ENCODE results near the gene ABHD11.
"Not testable (repeated sequence)": the region's sequence is repeated elsewhere in the genome, so short reads cannot be mapped to it uniquely, and the experiment has no call there.

Gene ABHD11, protein sequence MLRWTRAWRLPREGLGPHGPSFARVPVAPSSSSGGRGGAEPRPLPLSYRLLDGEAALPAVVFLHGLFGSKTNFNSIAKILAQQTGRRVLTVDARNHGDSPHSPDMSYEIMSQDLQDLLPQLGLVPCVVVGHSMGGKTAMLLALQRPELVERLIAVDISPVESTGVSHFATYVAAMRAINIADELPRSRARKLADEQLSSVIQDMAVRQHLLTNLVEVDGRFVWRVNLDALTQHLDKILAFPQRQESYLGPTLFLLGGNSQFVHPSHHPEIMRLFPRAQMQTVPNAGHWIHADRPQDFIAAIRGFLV

DNA sequence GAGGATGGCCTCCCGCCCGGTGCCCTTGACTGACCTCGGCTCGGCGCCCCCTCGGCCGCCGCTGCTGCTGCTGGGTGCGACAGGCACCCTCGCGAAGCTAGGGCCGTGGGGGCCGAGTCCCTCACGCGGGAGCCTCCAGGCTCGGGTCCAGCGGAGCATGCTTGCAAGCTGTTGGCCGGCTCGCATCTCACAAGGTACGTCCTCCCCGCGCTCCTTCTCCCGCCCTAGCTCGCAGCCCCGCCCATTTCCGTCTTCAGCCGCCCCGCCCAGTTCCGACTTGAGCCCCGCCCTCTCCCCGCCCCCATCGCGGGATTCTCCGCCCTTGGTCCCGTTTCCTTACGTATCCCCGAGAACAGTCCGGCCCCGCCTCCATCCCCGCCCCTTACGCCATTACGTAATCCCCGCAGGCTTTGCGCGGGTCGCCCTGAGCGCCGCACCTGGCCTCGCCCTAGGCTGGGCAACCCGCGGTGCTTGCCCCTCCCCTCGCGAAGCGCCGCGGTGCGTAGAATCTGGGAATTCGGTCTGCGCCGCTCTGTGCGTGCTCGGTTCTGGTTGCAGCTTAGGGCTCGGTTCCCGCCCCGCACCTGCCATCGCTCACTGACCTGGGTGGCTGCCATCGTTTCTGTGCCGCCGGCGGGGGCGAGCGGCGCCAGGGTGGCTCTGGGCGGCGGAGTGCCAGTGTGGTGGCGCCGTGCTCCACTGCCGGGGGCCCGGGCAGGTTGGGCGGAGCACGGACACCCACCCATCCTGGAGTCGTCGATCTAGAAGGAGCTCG is at the start of gene ABHD11:
ABHD11 (minus strand) TSS at position 191 of the 775 bp plus-strand sequence; CDS start at position 159, 32 bp downstream.
- DNase-seq: peak; percentile 74

- DNase-seq: not testable (repeated sequence)
These were observed 49.1 kb upstream of the ABHD11 start for GRCh38 chr7:73787786-73788048.

- no peak for DNase-seq
These were observed 48.0 kb upstream of the ABHD11 start for GRCh38 chr7:73786588-73786987.

DNA sequence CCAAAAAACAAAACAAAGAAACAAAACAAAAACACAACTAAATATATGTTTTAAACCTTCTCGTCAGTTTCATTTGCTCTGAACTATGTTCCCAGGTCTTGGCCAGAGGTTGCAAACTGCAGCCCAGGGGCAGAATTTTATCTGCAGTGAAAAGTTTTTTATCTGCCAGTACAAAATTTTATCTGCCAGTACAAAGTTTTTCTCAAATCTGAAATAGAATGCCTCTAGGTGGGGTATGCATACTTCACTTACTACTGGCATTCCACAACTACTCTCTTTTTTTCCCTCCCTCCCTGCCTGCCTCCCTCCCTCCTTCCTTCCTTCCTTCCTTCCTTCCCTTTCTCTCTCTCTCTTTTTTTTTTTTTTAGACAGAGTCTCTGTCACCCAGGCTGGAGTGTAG is 40.9 kb upstream of the ABHD11 start:
- no peak for DNase-seq

- DNase-seq: no peak
These were observed 40.3 kb upstream of the ABHD11 start for GRCh38 chr7:73778801-73779389.

DNA sequence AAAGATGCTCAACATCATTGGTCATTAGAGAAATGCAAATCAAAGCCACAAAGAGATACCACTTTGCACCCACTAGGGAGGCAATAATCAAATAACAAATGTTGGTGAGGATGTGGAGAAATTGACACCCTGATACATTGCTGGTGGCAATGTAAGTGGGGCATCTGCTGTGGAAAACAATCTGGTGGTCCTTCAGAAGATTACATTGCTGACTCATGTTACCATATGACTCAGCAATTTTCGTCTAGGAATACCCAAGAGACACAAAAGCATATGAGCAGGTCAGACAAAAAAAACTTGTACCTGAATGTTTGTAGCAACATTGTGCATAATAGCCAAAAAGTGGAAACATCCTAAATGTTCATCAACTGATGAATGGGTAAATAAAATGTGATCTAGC is 36.3 kb upstream of the ABHD11 start:
- no peak for DNase-seq

- DNase-seq: no peak
These were observed 35.3 kb upstream of the ABHD11 start for GRCh38 chr7:73773700-73774517.

DNA sequence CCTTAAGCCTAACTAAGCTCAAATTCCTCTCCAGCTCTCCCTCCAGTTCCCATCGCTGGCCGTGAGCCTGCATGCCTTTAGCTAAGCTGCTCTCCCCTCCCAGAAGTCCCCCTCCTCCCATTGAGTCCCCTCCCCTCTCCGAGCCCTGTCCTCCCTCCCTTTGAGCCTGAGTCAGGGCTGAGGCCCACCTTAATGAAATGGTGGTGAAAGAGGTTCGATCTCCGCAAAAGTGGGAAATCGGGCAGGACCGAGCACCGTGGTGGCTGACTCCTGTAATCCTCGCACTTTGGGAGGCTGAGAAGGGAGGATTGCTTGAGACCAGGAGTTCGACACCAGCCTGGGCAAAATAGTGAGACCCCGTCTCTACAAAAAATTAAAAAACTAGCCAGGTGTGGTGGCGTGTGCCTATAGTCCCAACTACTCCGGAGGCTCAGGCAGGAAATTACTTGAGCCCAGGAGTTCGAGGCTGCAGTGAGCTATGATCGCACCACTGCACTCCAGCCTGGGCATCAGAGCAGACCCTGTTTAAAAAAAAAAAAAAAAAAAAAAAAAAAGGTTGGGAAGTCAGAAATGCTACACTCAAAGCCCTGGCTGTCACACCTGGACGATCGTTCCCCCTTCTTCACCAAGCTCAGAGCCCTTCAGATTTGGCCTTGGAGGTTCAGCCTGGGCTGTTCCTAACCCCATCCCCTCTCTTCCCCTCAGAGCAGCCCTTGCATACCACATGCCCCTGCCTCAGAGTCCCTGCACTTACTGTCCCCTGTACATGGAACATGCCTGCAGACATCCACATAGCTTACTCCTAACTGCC is 32.5 kb upstream of the ABHD11 start:
- no peak for DNase-seq

GRCh38 chr7:73770002-73770859 is 31.6 kb upstream of the ABHD11 start, which contains the start of gene CLDN3:
Gene CLDN3, minus strand, starts transcription at chr7:73770270. Its CDS starts 221 bp downstream, at chr7:73770049.
- no peak for DNase-seq

GRCh38 chr7:73769481-73770001 is 30.9 kb upstream of the ABHD11 start:
- no peak for DNase-seq

GRCh38 chr7:73768641-73769480 is 30.3 kb upstream of the ABHD11 start:
- DNase-seq: no peak

DNA sequence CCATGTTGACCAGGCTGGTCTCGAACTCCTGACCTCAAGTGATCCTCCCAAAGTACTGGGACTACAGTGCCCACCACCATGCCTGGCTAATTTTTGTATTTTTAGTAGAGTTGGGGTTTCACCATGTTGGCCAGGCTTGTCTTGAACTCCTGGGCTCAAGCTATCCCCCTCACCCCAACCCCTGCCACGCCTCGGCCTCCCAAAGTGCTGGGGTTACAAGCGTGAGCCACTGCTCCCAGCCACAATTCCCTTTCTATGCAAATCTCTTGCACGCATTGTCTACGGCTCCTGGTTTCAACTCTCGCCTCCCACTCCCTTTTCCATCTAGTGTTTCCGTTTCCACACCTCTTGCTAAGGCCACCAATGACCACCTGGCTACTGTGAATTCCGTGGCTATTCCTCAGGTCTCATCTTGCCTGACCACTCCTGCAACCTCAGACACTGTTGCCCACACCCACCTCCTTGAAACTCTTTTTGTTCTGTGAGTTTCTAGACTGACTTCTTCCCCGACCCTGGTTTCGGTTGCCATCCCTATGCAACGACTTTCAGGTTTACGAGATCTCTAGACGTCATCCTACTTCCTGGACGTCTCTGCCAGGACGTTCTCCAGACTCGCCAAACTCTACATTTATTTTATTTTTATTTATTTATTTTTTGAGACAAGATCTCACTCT is 28.1 kb upstream of the ABHD11 start:
- no peak for DNase-seq

- no peak for DNase-seq
These were observed 24.0 kb upstream of the ABHD11 start for GRCh38 chr7:73762659-73762999.

DNA sequence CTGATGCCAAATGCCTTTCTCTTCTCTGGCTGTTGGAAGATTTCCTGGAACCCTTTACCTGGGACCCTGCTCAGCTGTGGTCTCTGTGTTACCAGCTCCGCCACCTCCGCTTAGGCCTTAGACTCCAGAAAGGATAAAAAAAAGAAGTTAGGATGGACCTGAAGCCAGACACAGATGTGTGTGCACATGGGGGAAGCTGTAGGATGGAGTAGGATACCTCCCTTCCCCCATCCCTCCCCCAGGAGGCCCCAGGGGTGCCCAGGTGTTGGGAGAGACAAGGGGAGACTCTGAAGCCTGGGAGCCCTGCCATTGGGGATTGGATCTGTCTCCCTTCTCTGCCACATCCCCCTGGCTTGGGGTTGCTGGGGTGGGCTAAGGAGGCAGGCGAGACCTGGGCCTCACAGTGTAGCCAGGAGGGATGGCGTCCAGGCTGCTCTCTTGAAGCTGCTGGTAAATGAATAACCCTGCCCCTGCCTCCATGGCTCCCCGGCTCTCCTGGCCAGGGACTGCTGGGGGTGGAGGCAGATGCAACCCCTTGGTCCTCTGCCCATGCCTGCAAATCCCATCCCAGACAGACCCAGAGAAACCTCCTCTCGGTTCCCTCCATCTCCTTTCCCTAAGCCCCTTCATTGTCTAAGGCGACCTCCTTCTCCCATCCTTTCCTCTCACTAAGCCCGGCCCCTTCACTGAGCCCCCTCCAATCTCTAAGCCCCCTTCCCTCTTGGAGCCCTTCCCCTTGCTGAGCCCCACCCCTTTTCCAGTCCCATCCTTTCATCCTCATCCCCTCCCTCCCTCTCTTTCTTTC is 23.5 kb upstream of the ABHD11 start:
- DNase-seq: no peak

DNA sequence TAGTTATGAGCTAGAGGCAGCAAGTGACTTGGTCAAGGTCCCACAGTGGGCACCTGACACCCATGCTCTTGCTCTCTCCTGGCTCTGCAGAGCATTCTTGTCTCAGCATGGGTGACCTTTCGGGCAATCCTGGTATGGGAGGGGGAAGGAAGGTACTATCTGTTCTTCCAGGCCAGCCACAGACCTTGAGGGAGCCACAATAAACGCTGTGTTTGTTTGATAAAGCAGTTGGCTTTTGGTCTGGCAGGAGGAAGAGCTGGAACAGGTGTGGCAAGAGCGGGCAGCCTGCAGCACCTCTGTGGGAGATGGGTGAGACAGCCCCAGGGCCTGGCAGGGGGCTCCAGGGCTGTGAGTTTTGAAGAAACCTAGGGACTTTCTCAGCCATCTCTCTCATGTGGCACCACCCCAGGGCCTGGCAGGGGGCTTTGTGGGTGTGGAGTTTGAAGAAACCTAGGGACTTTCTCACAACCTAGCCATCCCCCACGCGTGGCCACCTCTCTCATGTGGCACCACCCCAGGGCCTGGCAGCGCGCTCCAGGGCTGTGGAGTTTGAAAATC is 20.1 kb upstream of the ABHD11 start:
- DNase-seq: no peak

GRCh38 chr7:73749931-73750776 is 11.6 kb upstream of the ABHD11 start:
- DNase-seq: peak; percentile 60

- no peak for DNase-seq
These were observed 7.8 kb upstream of the ABHD11 start for GRCh38 chr7:73746378-73746777.
